ENCODE measurements around the gene GGCT.
"Not testable (repeated sequence)": the region's sequence is repeated elsewhere in the genome, so short reads cannot be mapped to it uniquely, and the experiment has no call there.

Gene GGCT

GRCh38 chr7:30528779-30529178 lies 24.1 kb upstream of the GGCT start:
- DNase-seq: no peak
- Mint-ChIP-seq H3K27me3 (no peaks in the 10 kb centered on the region), H3K9me3 (no peaks in the 10 kb centered on the region), H3K27ac (no peak overlapping the region), H3K4me1 (ENCODE audit: low read depth in 2 of 2) (peaks cover 0 to 4% of the 10 kb centered on the region in 2 donors), H3K36me3 (ENCODE audit: insufficient read depth) (no peaks in the 10 kb centered on the region), H3K4me3 (no peak overlapping the region)
- no peak for ATAC-seq (replicated peaks)

DNA sequence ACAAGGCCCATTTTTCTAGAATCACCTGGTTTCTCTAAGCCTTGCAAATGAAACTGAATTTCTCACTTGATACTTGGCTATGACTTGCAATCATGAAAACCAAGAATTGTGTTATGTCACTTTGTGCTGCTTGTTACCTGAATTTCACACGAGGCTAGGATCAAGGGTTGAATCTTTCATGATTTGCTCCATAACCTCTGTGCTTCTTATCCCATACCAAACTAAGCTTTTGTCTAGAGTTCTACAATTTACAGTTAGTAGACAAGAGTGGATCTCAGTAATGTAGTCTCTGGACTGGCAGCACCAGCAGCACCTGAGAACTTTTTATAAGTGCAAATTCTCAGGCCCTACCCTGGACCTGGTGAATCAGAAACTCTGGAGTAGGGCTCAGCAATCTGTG lies 22.7 kb upstream of the GGCT start:
- not testable (repeated sequence) for DNase-seq; H3K27ac Mint-ChIP-seq; H3K4me1 Mint-ChIP-seq (ENCODE audit: low read depth in 2 of 2); H3K36me3 Mint-ChIP-seq (ENCODE audit: insufficient read depth); H3K27me3 Mint-ChIP-seq; H3K9me3 Mint-ChIP-seq; H3K4me3 Mint-ChIP-seq; ATAC-seq (replicated peaks)

- ATAC-seq (replicated peaks) (no peak), DNase-seq (no peak)
- H3K9me3 Mint-ChIP-seq: no peaks in the 10 kb centered on the region
- no peak overlapping the region for H3K4me3 Mint-ChIP-seq
- H3K36me3 Mint-ChIP-seq (ENCODE audit: insufficient read depth): no peaks in the 10 kb centered on the region
- H3K4me1 Mint-ChIP-seq (ENCODE audit: low read depth in 2 of 2): peaks cover 0 to 4% of the 10 kb centered on the region in 2 donors
- no peaks in the 10 kb centered on the region for H3K27me3 Mint-ChIP-seq
- peak overlapping the region in 1 of 2 donors; percentile 69 for H3K27ac Mint-ChIP-seq
Measured at GRCh38 chr7:30526163-30526562, 21.5 kb upstream of the GGCT start.

DNA sequence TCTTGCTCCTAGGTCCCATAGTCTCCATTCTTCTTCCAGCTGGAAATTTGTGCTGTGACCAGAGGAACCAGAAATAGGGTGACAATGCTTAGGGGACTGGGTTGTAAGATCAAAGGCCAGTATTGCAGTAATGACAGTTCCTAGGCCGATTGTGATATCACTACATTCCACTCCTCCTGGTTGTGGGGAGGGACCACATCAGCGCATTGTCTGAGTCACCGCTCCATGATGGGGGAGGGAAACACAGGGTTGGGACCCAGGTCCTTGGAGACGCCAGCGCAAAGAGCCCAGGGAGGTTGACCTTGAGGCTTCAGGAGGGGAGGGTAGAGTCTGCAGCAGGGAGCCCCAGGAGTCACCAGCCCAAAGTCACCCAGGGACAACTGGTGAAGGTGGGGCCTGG lies 20.8 kb upstream of the GGCT start:
- no peak for DNase-seq
- H3K27ac Mint-ChIP-seq: peak overlapping the region in 1 of 2 donors; percentile 69
- no peaks in the 10 kb centered on the region for H3K9me3 Mint-ChIP-seq
- H3K4me3 Mint-ChIP-seq: no peak overlapping the region
- ATAC-seq (replicated peaks): no peak
- peaks cover 0 to 4% of the 10 kb centered on the region in 2 donors for H3K4me1 Mint-ChIP-seq (ENCODE audit: low read depth in 2 of 2)
- no peaks in the 10 kb centered on the region for H3K27me3 Mint-ChIP-seq
- no peaks in the 10 kb centered on the region for H3K36me3 Mint-ChIP-seq (ENCODE audit: insufficient read depth)

GRCh38 chr7:30524545-30524944 lies 19.9 kb upstream of the GGCT start:
- Mint-ChIP-seq H3K4me3 (no peak overlapping the region), H3K27ac (no peak overlapping the region), H3K27me3 (no peaks in the 10 kb centered on the region), H3K9me3 (no peaks in the 10 kb centered on the region), H3K36me3 (ENCODE audit: insufficient read depth) (no peaks in the 10 kb centered on the region), H3K4me1 (ENCODE audit: low read depth in 2 of 2) (peaks cover 0 to 4% of the 10 kb centered on the region in 2 donors)
- ATAC-seq (replicated peaks) (no peak), DNase-seq (no peak)

DNA sequence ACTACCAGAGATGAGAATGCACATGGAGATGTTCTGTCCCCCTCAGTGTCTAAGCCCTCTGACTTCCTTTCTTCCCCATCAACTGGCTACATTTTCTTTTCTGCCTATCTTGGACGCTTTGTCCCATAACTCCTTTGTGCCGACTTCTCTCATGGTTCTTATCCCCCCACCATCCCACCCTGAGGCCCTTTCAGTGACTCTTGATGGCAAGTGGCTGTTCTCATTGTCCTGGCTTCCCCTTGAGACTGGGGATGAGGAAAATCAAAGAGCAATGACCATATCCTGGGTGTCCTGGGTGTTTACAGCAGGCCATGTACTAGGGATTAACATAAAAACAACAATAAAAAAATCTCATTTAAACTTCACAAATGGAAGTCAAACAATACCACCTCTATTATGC lies 18.8 kb upstream of the GGCT start:
- Mint-ChIP-seq H3K9me3 (no peaks in the 10 kb centered on the region), H3K27me3 (no peaks in the 10 kb centered on the region), H3K4me1 (ENCODE audit: low read depth in 2 of 2) (peaks cover 0 to 4% of the 10 kb centered on the region in 2 donors), H3K27ac (peak overlapping the region in 1 of 2 donors; percentile 19), H3K36me3 (ENCODE audit: insufficient read depth) (no peaks in the 10 kb centered on the region), H3K4me3 (no peak overlapping the region)
- no peak for ATAC-seq (replicated peaks)
- no peak for DNase-seq

- Mint-ChIP-seq H3K27me3 (no peaks in the 10 kb centered on the region), H3K9me3 (no peaks in the 10 kb centered on the region), H3K4me1 (ENCODE audit: low read depth in 2 of 2) (peaks cover 0 to 4% of the 10 kb centered on the region in 2 donors), H3K36me3 (ENCODE audit: insufficient read depth) (no peaks in the 10 kb centered on the region), H3K27ac (no peak overlapping the region), H3K4me3 (no peak overlapping the region)
- ATAC-seq (replicated peaks): no peak
- no peak for DNase-seq
Measured at GRCh38 chr7:30522159-30522558, 17.5 kb upstream of the GGCT start.

GRCh38 chr7:30521532-30521931 lies 16.9 kb upstream of the GGCT start:
- Mint-ChIP-seq H3K4me3 (no peak overlapping the region), H3K4me1 (ENCODE audit: low read depth in 2 of 2) (peaks cover 0 to 4% of the 10 kb centered on the region in 2 donors), H3K36me3 (ENCODE audit: insufficient read depth) (no peaks in the 10 kb centered on the region), H3K27me3 (no peaks in the 10 kb centered on the region), H3K27ac (no peak overlapping the region), H3K9me3 (no peaks in the 10 kb centered on the region)
- DNase-seq: no peak
- ATAC-seq (replicated peaks): no peak

GRCh38 chr7:30519122-30519521 lies 14.5 kb upstream of the GGCT start:
- Mint-ChIP-seq H3K27me3 (no peaks in the 10 kb centered on the region), H3K27ac (no peak overlapping the region), H3K4me3 (no peak overlapping the region), H3K4me1 (ENCODE audit: low read depth in 2 of 2) (no peaks in the 10 kb centered on the region), H3K9me3 (no peaks in the 10 kb centered on the region), H3K36me3 (ENCODE audit: insufficient read depth) (no peaks in the 10 kb centered on the region)
- DNase-seq: no peak
- ATAC-seq (replicated peaks): no peak

DNA sequence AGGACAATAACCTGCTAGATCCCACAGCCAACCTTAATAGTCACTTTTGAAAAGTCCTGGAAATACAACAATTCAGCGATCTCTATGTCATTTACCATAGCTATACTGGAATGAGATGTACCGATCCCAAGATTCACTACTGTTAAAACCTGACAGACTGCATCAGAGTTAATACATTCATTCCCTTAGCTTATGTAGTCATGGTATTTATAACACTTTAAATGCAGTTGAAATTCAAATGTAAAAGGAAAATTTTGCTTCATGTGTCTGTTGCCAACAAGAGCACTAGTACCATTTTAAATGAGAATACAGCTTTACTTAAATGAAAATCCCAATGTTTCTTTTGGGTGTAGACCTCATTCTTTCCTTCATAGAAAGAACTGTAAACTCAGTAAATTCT lies 11.1 kb upstream of the GGCT start:
- no peaks in the 10 kb centered on the region for H3K4me1 Mint-ChIP-seq (ENCODE audit: low read depth in 2 of 2)
- no peaks in the 10 kb centered on the region for H3K9me3 Mint-ChIP-seq
- no peak overlapping the region for H3K4me3 Mint-ChIP-seq
- DNase-seq (no peak), ATAC-seq (replicated peaks) (no peak)
- no peak overlapping the region for H3K27ac Mint-ChIP-seq
- H3K27me3 Mint-ChIP-seq: no peaks in the 10 kb centered on the region
- H3K36me3 Mint-ChIP-seq (ENCODE audit: insufficient read depth): no peaks in the 10 kb centered on the region

DNA sequence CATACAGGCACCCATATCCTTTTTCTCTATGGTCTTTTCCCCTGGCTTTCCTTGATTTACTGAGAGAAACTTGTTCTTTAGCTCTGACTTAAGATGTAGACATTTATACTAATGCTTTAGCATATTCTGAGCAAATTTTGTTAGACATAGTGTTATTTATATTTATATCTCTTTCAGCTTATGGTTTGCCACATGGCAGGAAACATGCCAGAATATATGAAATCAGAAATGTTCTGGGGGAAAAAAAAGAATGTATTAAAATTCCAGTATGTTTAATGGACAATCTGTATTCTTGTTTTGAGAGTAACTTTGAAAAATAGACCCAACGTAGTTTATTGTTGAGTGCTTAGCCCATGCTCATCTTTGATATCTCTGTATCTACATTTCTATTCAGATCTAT lies 10.1 kb upstream of the GGCT start:
- Mint-ChIP-seq H3K4me1 (ENCODE audit: low read depth in 2 of 2) (no peaks in the 10 kb centered on the region), H3K36me3 (ENCODE audit: insufficient read depth) (no peaks in the 10 kb centered on the region), H3K27ac (no peak overlapping the region), H3K9me3 (no peaks in the 10 kb centered on the region), H3K27me3 (no peaks in the 10 kb centered on the region), H3K4me3 (no peak overlapping the region)
- ATAC-seq (replicated peaks) (no peak), DNase-seq (no peak)

GRCh38 chr7:30514177-30514576 lies 9.5 kb upstream of the GGCT start:
- Mint-ChIP-seq H3K9me3 (no peaks in the 10 kb centered on the region), H3K36me3 (ENCODE audit: insufficient read depth) (no peaks in the 10 kb centered on the region), H3K4me3 (no peak overlapping the region), H3K4me1 (ENCODE audit: low read depth in 2 of 2) (no peaks in the 10 kb centered on the region), H3K27ac (no peak overlapping the region), H3K27me3 (no peaks in the 10 kb centered on the region)
- no peak for DNase-seq
- no peak for ATAC-seq (replicated peaks)

- no peaks in the 10 kb centered on the region for H3K27me3 Mint-ChIP-seq
Measured at GRCh38 chr7:30513762-30514161, 9.1 kb upstream of the GGCT start.

GRCh38 chr7:30511973-30512662 lies 7.5 kb upstream of the GGCT start:
- no peak for ATAC-seq (replicated peaks)
- no peaks in the 10 kb centered on the region for H3K9me3 Mint-ChIP-seq

More at GRCh38 chr7:30513762-30514161, 9.1 kb upstream of the GGCT start:
- Mint-ChIP-seq H3K9me3 (no peaks in the 10 kb centered on the region), H3K27ac (no peak overlapping the region), H3K4me1 (ENCODE audit: low read depth in 2 of 2) (no peaks in the 10 kb centered on the region), H3K36me3 (ENCODE audit: insufficient read depth) (no peaks in the 10 kb centered on the region), H3K4me3 (no peak overlapping the region)
- ATAC-seq (replicated peaks): no peak
- DNase-seq: no peak

GRCh38 chr7:30511494-30511893 lies 6.9 kb upstream of the GGCT start:
- H3K4me1 Mint-ChIP-seq (ENCODE audit: low read depth in 2 of 2): no peaks in the 10 kb centered on the region
- ATAC-seq (replicated peaks) (no peak), DNase-seq (no peak)
- no peaks in the 10 kb centered on the region for H3K27me3 Mint-ChIP-seq
- H3K9me3 Mint-ChIP-seq: no peaks in the 10 kb centered on the region
- peaks cover 3% of the 10 kb centered on the region for H3K36me3 Mint-ChIP-seq (ENCODE audit: insufficient read depth)
- no peak overlapping the region for H3K27ac Mint-ChIP-seq
- no peak overlapping the region for H3K4me3 Mint-ChIP-seq

More at GRCh38 chr7:30511973-30512662, 7.5 kb upstream of the GGCT start:
- no peaks in the 10 kb centered on the region for H3K4me1 Mint-ChIP-seq (ENCODE audit: low read depth in 2 of 2)
- H3K27ac Mint-ChIP-seq: no peak overlapping the region
- no peaks in the 10 kb centered on the region for H3K27me3 Mint-ChIP-seq
- no peak overlapping the region for H3K4me3 Mint-ChIP-seq
- peaks cover under 1% of the 10 kb centered on the region for H3K36me3 Mint-ChIP-seq (ENCODE audit: insufficient read depth)
- no peak for DNase-seq
